HG03139 (cell line): ENCODE measurements around the gene COQ8B.
"Not testable (repeated sequence)": the region's sequence is repeated elsewhere in the genome, so short reads cannot be mapped to it uniquely, and the experiment has no call there.

Experiments
- ATAC-seq: cut with Tn5 transposase; IDR thresholded peaks from one replicate; pipeline ENCODE4 v1.9.1; 2021; ENCODE audit not compliant: unreplicated experiment

The COQ8B gene

DNA sequence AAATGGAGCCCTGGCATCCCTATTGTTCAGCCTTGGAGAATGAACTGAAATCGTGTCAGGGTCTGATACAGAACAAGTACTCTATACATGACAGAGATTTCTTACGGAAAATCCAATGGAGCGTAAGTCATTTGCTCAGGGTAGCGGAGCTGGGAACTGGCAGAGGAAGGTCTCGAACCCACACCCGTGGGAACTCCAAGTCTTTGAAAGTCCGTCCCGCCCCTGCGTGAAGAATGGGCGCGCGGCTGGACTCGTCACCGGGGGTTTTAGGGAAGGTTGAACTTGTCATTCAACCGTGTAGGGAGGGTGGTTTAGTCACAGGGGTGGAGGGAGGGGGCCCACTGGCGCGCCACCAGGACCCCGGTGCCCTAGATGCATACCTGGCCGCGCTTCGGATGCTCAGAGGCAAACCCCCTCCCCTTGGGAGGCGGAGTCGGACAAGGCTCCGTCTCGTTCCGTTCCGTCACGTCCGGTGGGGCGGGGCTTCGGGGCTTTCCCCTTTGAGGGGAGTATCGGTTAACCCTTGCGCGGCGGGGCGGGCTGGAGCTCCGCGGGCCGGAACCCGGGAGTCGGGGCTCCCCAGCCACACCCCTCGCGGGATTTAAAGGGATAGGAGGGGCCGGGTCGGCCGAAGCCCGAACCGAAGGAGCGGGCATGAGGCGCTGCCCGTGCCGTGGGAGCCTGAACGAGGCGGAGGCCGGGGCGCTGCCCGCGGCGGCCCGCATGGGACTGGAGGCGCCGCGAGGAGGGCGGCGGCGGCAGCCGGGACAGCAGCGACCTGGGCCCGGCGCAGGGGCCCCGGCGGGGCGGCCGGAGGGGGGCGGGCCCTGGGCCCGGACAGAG is at the start of gene COQ8B, which contains the start of gene ITPKC:
Gene COQ8B, minus strand, starts transcription at position 405 of the 843 bp plus-strand sequence. CDS start 2,254 bp downstream, outside the sequence.
Gene ITPKC, plus strand, starts transcription at position 631 of the 843 bp plus-strand sequence. Its CDS starts 24 bp downstream, at position 655.
- peak; percentile 50 for ATAC-seq

DNA sequence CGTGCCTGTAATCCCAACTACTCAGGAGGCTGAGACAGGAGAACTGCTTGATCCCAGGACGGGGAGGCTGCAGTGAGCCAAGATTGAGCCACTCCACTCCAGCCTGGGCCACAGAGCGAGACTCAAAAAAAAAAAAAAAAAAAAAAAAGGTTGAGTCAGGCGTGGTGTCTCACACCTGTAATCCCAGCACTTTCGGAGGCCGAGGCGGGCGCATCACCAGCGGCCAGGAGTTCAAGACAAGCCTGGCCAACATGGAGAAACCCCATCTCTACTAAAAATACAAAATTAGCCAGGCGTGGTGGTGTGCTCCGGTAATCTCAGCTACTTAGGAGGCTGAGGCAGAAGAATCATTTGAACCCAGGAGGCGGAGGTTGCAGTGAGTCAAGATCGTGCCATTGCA is 49.7 kb upstream of the COQ8B start:
- not testable (repeated sequence) for ATAC-seq

DNA sequence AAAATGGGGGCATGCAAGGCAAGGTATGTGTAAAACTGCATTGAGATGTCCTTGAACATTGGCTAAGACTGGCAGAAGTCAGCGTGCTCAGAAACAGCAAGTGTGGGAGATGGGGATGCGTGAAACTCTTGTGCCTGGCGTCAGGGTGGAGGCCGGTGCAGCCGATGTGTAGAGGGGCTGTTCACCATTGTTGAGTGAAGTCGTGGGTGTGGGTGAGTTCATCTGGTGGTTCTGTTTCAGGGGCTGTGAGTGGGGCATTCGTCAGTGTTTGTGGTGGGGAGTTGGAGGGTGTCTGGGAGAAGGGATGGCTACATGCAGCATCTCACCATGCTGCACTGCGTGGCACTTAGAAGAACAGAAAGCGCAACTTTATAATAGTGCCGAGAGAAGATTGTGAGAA is 47.3 kb upstream of the COQ8B start:
- no peak for ATAC-seq

- ATAC-seq, result no peak
These were observed 46.8 kb upstream of the COQ8B start for GRCh38 chr19:40763526-40763925.

DNA sequence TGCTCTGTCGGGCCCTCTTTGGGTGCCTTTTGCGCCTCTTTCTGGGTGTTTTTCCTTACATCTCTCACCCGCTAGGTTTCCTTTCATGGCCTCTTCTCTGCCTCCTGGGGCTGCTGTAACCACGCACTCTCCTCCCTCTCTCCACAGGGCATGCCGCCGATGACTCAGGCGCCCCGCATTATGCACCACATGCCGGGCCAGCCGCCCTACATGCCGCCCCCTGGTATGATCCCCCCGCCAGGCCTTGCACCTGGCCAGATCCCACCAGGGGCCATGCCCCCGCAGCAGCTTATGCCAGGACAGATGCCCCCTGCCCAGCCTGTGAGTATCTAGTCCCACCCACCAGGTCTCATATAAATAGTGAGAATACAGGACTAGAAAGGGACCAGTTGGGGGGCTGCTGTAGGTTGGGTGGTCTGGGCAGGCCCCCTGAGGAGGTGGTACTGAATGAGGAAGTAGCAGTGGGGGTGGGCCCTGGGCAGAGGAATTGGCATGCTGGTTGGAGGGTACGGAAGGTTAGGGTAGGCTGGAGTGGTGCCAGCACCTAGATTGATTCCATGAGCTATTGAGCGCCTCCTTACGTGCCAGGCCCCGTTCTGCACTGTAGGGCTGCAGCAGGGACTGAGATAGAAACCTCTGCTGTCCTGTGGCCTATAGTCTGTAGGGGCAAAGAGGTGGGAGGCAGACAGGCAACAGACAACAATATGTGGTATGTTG is 46.2 kb upstream of the COQ8B start:
- ATAC-seq, result no peak

- ATAC-seq, result no peak
These were observed 42.7 kb upstream of the COQ8B start for GRCh38 chr19:40759352-40759751.

GRCh38 chr19:40758491-40758890 is 41.8 kb upstream of the COQ8B start:
- ATAC-seq, result no peak

- ATAC-seq, result no peak
These were observed 39.9 kb upstream of the COQ8B start for GRCh38 chr19:40756502-40757110.

DNA sequence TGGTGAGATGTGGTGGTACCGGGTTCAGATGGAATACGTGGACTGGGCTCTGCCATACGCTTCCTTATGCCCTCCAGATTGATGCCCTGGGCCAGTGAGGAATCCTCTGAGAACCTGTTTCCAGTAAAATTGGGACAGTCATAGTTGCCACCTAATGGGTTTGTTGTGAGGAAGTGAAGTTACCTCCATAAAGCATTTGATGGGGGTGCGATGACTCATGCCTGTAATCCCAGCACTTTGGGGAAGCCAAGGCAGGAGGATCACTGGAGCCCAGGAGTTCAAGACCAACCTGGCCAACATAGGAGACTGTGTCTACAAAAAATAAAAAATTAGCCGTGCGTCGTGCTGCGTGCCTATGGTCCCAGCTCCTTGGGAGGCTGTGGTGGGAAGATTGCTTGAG is 39.1 kb upstream of the COQ8B start:
- no peak for ATAC-seq

DNA sequence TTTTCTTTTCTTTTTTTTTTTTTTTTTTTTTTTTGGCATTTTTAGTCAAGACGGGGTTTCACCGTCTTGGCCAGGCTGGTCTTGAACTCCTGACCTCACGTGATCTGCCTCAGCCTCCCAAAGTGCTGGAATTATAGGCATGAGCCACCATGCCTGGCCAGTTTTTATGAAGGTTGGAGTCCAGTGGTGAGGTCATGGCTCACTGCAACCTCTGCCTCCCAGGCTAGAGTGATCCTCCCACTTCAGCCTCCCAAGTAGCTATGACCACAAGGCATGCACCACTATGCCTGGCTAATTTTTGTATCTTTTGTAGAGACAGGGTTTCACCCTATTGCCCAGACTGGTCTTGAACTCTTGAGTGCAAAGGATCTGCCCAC is 38.5 kb upstream of the COQ8B start:
- no peak for ATAC-seq

DNA sequence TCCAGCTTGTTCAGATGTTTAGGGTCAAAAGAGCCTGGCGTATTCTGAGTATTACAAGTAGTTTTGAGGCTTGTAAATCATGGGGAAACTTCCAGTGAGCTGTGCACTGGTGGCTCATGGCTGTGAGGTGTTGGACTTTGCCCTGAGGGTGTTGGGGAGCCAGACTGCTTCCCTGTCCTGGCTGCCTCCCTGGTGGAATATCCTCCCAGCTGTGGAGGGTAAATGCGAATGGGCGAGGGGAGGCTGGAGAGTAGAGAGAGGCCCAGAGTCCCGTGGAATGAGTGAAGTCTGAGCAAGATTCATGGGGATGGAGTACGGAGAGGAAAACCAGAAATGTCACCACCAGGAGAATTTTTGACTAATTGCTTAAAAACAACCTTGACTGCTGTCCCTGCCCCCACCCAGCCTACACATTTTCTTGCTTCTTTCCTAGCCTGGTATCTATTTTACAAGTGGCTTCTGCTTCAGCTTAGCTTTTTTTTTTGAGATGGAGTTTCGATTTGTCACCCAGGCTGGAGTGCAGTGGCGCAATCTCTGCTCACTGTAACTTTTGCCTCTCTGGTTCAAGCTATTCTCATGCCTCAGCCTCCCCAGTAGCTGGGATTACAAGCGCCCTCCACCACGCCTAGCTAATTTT is 38.0 kb upstream of the COQ8B start:
- ATAC-seq, result no peak

DNA sequence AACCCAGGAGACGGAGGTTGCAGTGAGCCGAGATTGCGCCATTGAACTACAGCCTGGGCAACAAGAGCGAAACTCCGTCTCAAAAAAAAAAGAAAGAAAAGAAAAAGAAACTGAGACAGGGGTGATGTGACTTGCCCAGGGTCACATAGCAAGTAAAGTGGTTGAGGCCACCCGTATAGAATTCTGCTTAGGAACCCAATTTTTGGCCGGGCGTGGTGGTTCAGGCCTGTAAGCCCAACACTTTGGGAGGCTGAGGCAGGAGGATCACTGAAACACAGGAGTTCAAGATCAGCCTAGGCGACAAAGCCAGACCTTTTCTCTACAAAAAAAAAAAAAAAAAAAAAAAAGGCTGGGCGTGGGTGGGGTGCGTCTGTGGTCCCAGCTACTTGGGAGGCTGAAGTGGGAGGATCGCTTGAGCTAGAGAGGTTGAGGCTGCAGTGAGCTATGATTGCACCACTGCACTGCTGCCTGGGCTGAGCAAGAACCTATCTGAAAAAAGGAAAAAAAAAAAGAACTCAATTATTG is 35.6 kb upstream of the COQ8B start:
- no peak for ATAC-seq

DNA sequence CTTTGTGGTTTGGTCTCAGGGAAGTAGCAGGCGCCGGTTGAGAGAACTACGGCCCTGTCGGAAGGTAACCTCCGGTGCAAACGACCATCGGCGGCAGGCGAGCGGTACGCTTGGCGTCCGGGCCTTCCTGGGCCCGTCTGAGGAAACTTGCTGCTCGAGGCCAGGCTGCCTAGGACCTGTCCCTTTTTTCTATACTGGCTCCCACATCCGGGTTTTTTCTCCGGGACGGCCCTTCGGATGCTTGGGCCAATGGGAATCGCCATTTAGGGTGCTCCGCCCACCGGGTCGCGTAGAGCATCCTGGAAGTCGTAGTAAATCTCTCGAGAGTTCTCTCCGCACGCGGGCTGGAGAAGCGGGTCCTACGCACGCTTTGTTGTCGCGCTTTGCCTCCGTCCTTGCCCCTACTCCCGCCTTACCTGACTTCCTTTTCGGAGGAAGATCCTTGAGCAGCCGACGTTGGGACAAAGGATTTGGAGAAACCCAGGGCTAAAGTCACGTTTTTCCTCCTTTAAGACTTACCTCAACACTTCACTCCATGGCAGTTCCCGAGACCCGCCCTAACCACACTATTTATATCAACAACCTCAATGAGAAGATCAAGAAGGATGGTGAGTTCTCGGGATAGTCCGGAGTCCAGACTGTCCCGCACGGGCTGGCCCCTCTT is 34.3 kb upstream of the COQ8B start, which contains the start of gene SNRPA:
Gene SNRPA, plus strand, starts transcription at position 330 of the 664 bp plus-strand sequence. Its CDS starts 206 bp downstream, at position 536.
- ATAC-seq, result peak; percentile 52

GRCh38 chr19:40750058-40750873 is 33.6 kb upstream of the COQ8B start, which contains the start of gene ACTMAP:
Gene ACTMAP, minus strand, starts transcription at chr19:40750477. Its CDS starts 674 bp downstream, at chr19:40749803.
- ATAC-seq, result peak; percentile 78

DNA sequence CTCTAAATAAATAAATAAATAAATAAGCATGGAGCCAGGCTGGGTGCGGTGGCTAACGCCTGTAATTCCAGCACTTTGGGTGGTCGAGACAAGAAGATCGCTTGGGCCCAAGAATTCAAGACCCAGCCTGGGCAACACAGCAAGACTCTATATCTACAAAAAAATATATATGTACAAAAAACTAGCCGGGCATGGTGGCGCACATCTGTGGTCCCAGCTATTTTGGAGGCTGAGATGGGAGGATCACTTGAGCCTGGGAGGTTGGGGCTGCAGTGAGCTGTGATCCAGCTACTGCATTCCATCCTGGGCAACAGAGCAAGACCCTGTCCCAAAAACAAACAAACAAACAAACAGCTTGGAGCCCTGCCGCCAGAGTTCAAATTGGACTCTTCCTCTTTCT is 30.9 kb upstream of the COQ8B start:
- ATAC-seq, result no peak

DNA sequence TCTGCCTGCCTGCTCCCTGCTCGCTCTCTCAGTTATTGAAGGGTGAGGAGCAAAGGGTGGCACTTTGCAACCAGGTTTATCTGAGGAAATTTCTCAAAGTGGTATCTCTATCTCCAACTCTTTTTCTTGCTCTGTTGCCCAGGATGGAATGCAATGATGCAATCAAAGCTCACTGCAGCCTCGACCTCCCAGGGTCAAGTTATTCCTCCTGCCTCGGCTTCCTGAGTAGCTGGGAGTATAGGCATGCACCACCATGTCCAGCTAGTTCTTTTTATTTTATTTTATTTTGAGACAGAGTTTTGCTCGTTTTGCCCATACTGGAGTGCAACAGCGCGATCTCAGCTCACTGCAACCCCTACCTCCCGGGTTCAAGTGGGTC is 28.7 kb upstream of the COQ8B start:
- no peak for ATAC-seq

- ATAC-seq, result no peak
These were observed 28.1 kb upstream of the COQ8B start for GRCh38 chr19:40744554-40745401.

DNA sequence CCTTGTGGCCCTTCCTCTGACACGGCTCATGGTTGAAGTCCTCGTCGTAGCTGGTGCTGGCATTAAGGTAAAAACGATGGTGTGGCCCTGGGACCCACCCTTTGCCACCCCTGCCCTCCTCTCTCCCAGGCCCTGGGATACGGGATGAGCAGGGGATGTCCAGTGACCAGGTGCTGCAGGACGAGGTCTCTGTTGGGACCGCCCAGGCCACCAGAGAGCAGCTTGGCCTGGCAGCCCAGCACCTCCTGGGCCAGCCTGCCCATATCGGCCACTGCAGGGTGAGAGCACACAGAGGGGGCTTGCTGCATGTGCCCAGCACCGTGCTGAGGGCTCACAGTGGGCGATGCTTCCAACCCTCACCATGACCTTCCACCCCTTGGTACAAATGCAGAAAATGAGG is 27.2 kb upstream of the COQ8B start:
- ATAC-seq, result no peak

- ATAC-seq, result no peak
These were observed 26.2 kb upstream of the COQ8B start for GRCh38 chr19:40742886-40743285.
